22Rv1 (cell line): ENCODE results near the gene GALNTL6.

Experiments
- H3K27ac ChIP-seq: fragments of 450-650 bp; 2 replicates; pipeline ENCODE4 v1.5.1; 2017
- CTCF ChIP-seq: fragments of 450-650 bp; IDR thresholded peaks from 2 replicates; pipeline ENCODE4 v1.5.1; 2017; ENCODE audit warnings: mild to moderate bottlenecking
- ZFX ChIP-seq: fragments of 450-650 bp; IDR thresholded peaks from 2 replicates; pipeline ENCODE4 v1.6.1; 2017; ENCODE audit warnings: antibody characterized with exemption, borderline replicate concordance

The GALNTL6 gene

GRCh38 chr4:172975651-172976229 lies 1162.5 kb downstream of the GALNTL6 start:
- no peak overlapping the region for H3K27ac ChIP-seq

GRCh38 chr4:172977491-172978041 lies 1164.4 kb downstream of the GALNTL6 start:
- peak overlapping the region; percentile 64 for H3K27ac ChIP-seq

More at GRCh38 chr4:172975651-172976229, 1162.5 kb downstream of the GALNTL6 start:
- no peak for TF ChIP-seq CTCF
- no peak for TF ChIP-seq ZFX

GRCh38 chr4:172978848-172979247 lies 1165.6 kb downstream of the GALNTL6 start:
- peak overlapping the region; percentile 64 for H3K27ac ChIP-seq
- TF ChIP-seq CTCF (no peak), ZFX (no peak)

GRCh38 chr4:172979332-172979731 lies 1166.1 kb downstream of the GALNTL6 start:
- peak overlapping the region; percentile 64 for H3K27ac ChIP-seq
- TF ChIP-seq ZFX (no peak), CTCF (no peak)

- TF ChIP-seq ZFX, result no peak
- no peak overlapping the region; the same call in 1 of the 2 replicates for H3K27ac ChIP-seq
Measured at GRCh38 chr4:172980219-172980618, 1167.0 kb downstream of the GALNTL6 start.

- peak overlapping the region; percentile 58 for H3K27ac ChIP-seq
- TF ChIP-seq CTCF (no peak), ZFX (no peak)
Measured at GRCh38 chr4:172982151-172982590, 1169.0 kb downstream of the GALNTL6 start.

GRCh38 chr4:172983014-172983413 lies 1169.8 kb downstream of the GALNTL6 start:
- peak overlapping the region; percentile 58 for H3K27ac ChIP-seq
- TF ChIP-seq CTCF, result no peak
- TF ChIP-seq ZFX, result no peak

GRCh38 chr4:172983631-172984030 lies 1170.4 kb downstream of the GALNTL6 start:
- no peak for TF ChIP-seq CTCF
- no peak for TF ChIP-seq ZFX
- no peak overlapping the region for H3K27ac ChIP-seq
